SK-N-SH (cell line): ENCODE data around the gene NBR1. TPM values are rescaled to one million over a fixed set of nuclear protein-coding genes. Genes with fewer than 3 reads are reported as not detected.

Experiments used
- CTCF ChIA-PET: fragments of 300-600, 350-600 bp; formaldehyde crosslinking; extraction: SDS; loops from one replicate; lab custom pipeline; 2021; lab: Yijun Ruan, JAX
- POLR2A ChIA-PET: fragments of 350-600 bp; sonication (Branson Sonifier 250); formaldehyde crosslinking; extraction: SDS; loops from one replicate; lab custom pipeline; 2020; ENCODE audit warnings: antibody characterized with exemption, inconsistent platforms; lab: Yijun Ruan, JAX
- DNase-seq: peaks from one replicate; pipeline ENCODE4 v3.0.0; 2012
- H2AFZ ChIP-seq: fragments of 200-600 bp; sonication (generic); 2 replicates; pipeline ENCODE4 v1.8.1; 2016; ENCODE audit warnings: antibody characterized with exemption, mild to moderate bottlenecking, low read depth
- H3F3A ChIP-seq: fragments of 200-600 bp; sonication (generic); replicated peaks from 2 replicates; pipeline ENCODE3; 2016; ENCODE audit warnings: antibody characterized with exemption, mild to moderate bottlenecking; ENCODE audit not compliant: insufficient read depth
- H3K27ac ChIP-seq, 2 experiments: fragments of 200-500 bp in 1 of 2; fragments of 200-600 bp in 1 of 2; sonication (Bioruptor generic) in 1 of 2; sonication (generic), shearing (Covaris generic) in 1 of 2; 2 replicates each; pipeline versions ENCODE4 v1.5.1 to v1.6.1; 2014 to 2016; ENCODE audit warnings: low read depth in 2 of 2, inconsistent platforms in 1 of 2, low read length in 1 of 2, mild to moderate bottlenecking in 1 of 2, mixed read lengths in 1 of 2
- H3K27me3 ChIP-seq: fragments of 200-600 bp; sonication (generic), shearing (Covaris generic); 2 replicates; pipeline ENCODE4 v1.6.1; 2016; ENCODE audit warnings: mixed run types; ENCODE audit not compliant: insufficient read depth
- H3K36me3 ChIP-seq, 2 experiments: fragments of 200-500 bp in 1 of 2; fragments of 200-600 bp in 1 of 2; sonication (Bioruptor generic) in 1 of 2; sonication (generic) in 1 of 2; replicated peaks in 1 of 2; 2 replicates each; pipeline versions ENCODE3 to v1.5.1; 2014 to 2016; ENCODE audit warnings: low read length in 1 of 2, mild to moderate bottlenecking in 1 of 2; ENCODE audit not compliant: insufficient read depth in 2 of 2, control insufficient read depth in 1 of 2
- H3K4me1 ChIP-seq, 2 experiments: fragments of 200-500 bp in 1 of 2; fragments of 200-600 bp in 1 of 2; sonication (Bioruptor generic) in 1 of 2; sonication (generic), shearing (Covaris generic) in 1 of 2; 2 replicates each; pipeline versions ENCODE4 v1.5.1 to v1.6.1; 2014 to 2016; ENCODE audit warnings: low read depth in 1 of 2, low read length in 1 of 2, mixed run types in 1 of 2; ENCODE audit not compliant: insufficient read depth in 2 of 2, control insufficient read depth in 1 of 2
- H3K4me2 ChIP-seq: fragments of 200-600 bp; sonication (generic), shearing (Covaris generic); 2 replicates; pipeline ENCODE4 v1.6.1; 2017; ENCODE audit warnings: mixed run types
- H3K4me3 ChIP-seq, 2 experiments: fragments of 200-500 bp in 1 of 2; fragments of 200-600 bp in 1 of 2; sonication (Bioruptor generic) in 1 of 2; sonication (generic), shearing (Covaris generic) in 1 of 2; 2 replicates each; pipeline versions ENCODE4 v1.5.1 to v1.8.1; 2014 to 2016; ENCODE audit warnings: low read depth in 2 of 2, inconsistent platforms in 1 of 2, low read length in 1 of 2, mild to moderate bottlenecking in 1 of 2, mixed read lengths in 1 of 2, moderate library complexity in 1 of 2
- H3K79me2 ChIP-seq: fragments of 200-600 bp; sonication (generic); 2 replicates; pipeline ENCODE4 v1.8.1; 2017; ENCODE audit warnings: mild to moderate bottlenecking; ENCODE audit not compliant: insufficient read depth
- H3K9ac ChIP-seq: fragments of 200-600 bp; sonication (generic); 2 replicates; pipeline ENCODE4 v1.6.1; 2017; ENCODE audit warnings: mixed run types
- H3K9me2 ChIP-seq: fragments of 200-600 bp; sonication (generic); 2 replicates; pipeline ENCODE4 v1.6.1; 2017; ENCODE audit warnings: mixed run types
- H3K9me3 ChIP-seq: fragments of 200-600 bp; sonication (generic); 2 replicates; pipeline ENCODE4 v1.6.1; 2017; ENCODE audit warnings: mixed run types, mild to moderate bottlenecking, moderate library complexity
- H4K20me1 ChIP-seq: fragments of 200-600 bp; sonication (generic); 2 replicates; pipeline ENCODE4 v1.6.1; 2017; ENCODE audit warnings: mild to moderate bottlenecking, mixed run types; ENCODE audit not compliant: insufficient read depth
- ELF1 ChIP-seq: IDR thresholded peaks from 2 replicates; pipeline ENCODE4 v1.4.0; 2012
- FOXJ3 ChIP-seq: sonication (generic); formaldehyde crosslinking; IDR thresholded peaks from 2 replicates; pipeline ENCODE4 v1.5.1; 2020; ENCODE audit warnings: mild to moderate bottlenecking, missing genetic modification reagents
- GABPA ChIP-seq: IDR thresholded peaks from 2 replicates; pipeline ENCODE4 v1.4.0; 2012; ENCODE audit warnings: low read depth, mild to moderate bottlenecking
- GATA2 ChIP-seq: sonication (generic); formaldehyde crosslinking; IDR thresholded peaks from 2 replicates; pipeline ENCODE4 v1.5.0; 2020; ENCODE audit warnings: mild to moderate bottlenecking, missing genetic modification reagents
- JUND ChIP-seq: IDR thresholded peaks from 2 replicates; pipeline ENCODE4 v1.4.0; 2012
- MAX ChIP-seq: IDR thresholded peaks from 2 replicates; pipeline ENCODE4 v1.4.0; 2012; ENCODE audit warnings: low read depth
- POLR2AphosphoS5 ChIP-seq: IDR thresholded peaks from 2 replicates; pipeline ENCODE4 v1.6.1; 2012; ENCODE audit warnings: low read depth, low read length
- RAD21 ChIP-seq: IDR thresholded peaks from 2 replicates; pipeline ENCODE4 v1.6.1; 2012; ENCODE audit warnings: mild to moderate bottlenecking, low read length
- REST ChIP-seq: IDR thresholded peaks from 2 replicates; pipeline ENCODE4 v1.6.1; 2012; ENCODE audit warnings: mild to moderate bottlenecking, low read depth, low read length, moderate library complexity
- SIN3A ChIP-seq: IDR thresholded peaks from 2 replicates; pipeline ENCODE4 v1.6.1; 2012; ENCODE audit warnings: low read depth, mild to moderate bottlenecking, low read length, moderate library complexity, borderline replicate concordance
- USF2 ChIP-seq: fragments of 150-350 bp; IDR thresholded peaks from 2 replicates; pipeline ENCODE4 v1.6.1; 2017; ENCODE audit warnings: antibody characterized with exemption, low read length, low read depth, borderline replicate concordance
- WGBS: methylation state at CpG from one replicate; pipeline ENCODE4 v1.1.6; 2017; ENCODE audit warnings: low lambda C conversion rate; 5-methylcytosine and 5-hydroxymethylcytosine counted together
- polyA plus RNA-seq, 3 experiments: library from polyadenylated mRNA; depleted of rRNA; stranded (reverse); fragments of >200 nt; gene quantifications; 2 replicates each; pipeline ENCODE4 v1.2.3, GENCODE V29; 2012

The NBR1 gene
- polyA plus RNA-seq, 1 of the 3 experiments (the other 2 are of a cell fraction) = 41.4 TPM

GRCh38 chr17:43211480-43212402, 40.7 kb downstream of the NBR1 start, which contains the start of gene TMEM106A:
Gene TMEM106A, plus strand, starts transcription at chr17:43211875. Its CDS starts 1,167 bp downstream, at chr17:43213042.
- DNase-seq = no peak
- no peak within 1 kb of the TSS for H3K27ac ChIP-seq
- ChIA-PET POLR2A (interaction anchor here (1.1 kb wide), 1 partner anchor 40 kb away, joined by 3 read pairs; no protein-coding TSS in a partner anchor), CTCF (interaction anchor here (2.0 kb wide), 1 partner anchor 11 kb away, joined by 6 read pairs; no protein-coding TSS in a partner anchor)
- no peaks in the 10 kb centered on the region for H3K9me2 ChIP-seq
- no peaks in the 10 kb centered on the region for H3K9me3 ChIP-seq
- H3K4me2 ChIP-seq = no peak within 1 kb of the TSS
- H3K36me3 ChIP-seq = peaks cover 23 to 37% of the 10 kb centered on the region in 2 experiments
- no peaks in the 10 kb centered on the region for H3K27me3 ChIP-seq
- H3K79me2 ChIP-seq = no peaks in the 10 kb centered on the region
- no peak within 1 kb of the TSS for H3K9ac ChIP-seq
- H2AFZ ChIP-seq = no peak within 1 kb of the TSS
- H4K20me1 ChIP-seq = no peaks in the 10 kb centered on the region
- no peaks in the 10 kb centered on the region for H3K4me1 ChIP-seq
- 82% methylated on average over 51 of the region's 54 CpGs for WGBS
- H3K4me3 ChIP-seq = no peak within 1 kb of the TSS
- TF ChIP-seq JUND = no peak
- no peak for TF ChIP-seq RAD21
- no peak for TF ChIP-seq GABPA
- no peak for TF ChIP-seq MAX
- 0 out of 2 replicates have a peak, but pooled peaks have one; percentile 9 for TF ChIP-seq POLR2AphosphoS5
- no peak for TF ChIP-seq FOXJ3
- no peak for TF ChIP-seq SIN3A
- H3F3A ChIP-seq = peaks cover 9% of the 10 kb centered on the region

GRCh38 chr17:43212641-43213490, 41.9 kb downstream of the NBR1 start:
- Histone ChIP-seq H3K9me2 (no peaks in the 10 kb centered on the region), H3F3A (peaks cover 9% of the 10 kb centered on the region), H3K4me3 (no peak overlapping the region), H3K9me3 (no peaks in the 10 kb centered on the region), H3K27ac (no peak overlapping the region), H3K4me1 (no peaks in the 10 kb centered on the region), H3K4me2 (no peak overlapping the region), H3K9ac (no peak overlapping the region), H3K36me3 (peaks cover 20 to 33% of the 10 kb centered on the region in 2 experiments), H3K79me2 (no peaks in the 10 kb centered on the region), H3K27me3 (no peaks in the 10 kb centered on the region), H4K20me1 (no peaks in the 10 kb centered on the region), H2AFZ (no peak overlapping the region)
- ChIA-PET POLR2A (no interaction called here), CTCF (no interaction called here)
- TF ChIP-seq SIN3A (no peak), ELF1 (no peak), REST (no peak), GATA2 (no peak), USF2 (no peak)
- no peak for DNase-seq
- WGBS = 89% methylated on average over 5 of the region's 7 CpGs
